NCI-H446 (cell line): ENCODE measurements around the gene SLC35G2.
"Not testable (repeated sequence)": the region's sequence is repeated elsewhere in the genome, so short reads cannot be mapped to it uniquely, and the experiment has no call there.

Experiments
- DNase-seq, 2 experiments: peaks; one replicate each; lab custom pipeline; 2025; lab: John Stamatoyannopoulos, UW

SLC35G2 gene

GRCh38 chr3:136835089-136835812, 16.3 kb downstream of the SLC35G2 start:
- DNase-seq, result no peak

- DNase-seq, result no peak
Observed at GRCh38 chr3:136835813-136836510, 17.0 kb downstream of the SLC35G2 start.

GRCh38 chr3:136836511-136837156, 17.7 kb downstream of the SLC35G2 start:
- DNase-seq, result peak; percentile 88 to 89

- DNase-seq, result peak in 1 of 2 experiments; percentile 30
Observed at GRCh38 chr3:136838641-136839555, 20.0 kb downstream of the SLC35G2 start.

- DNase-seq, result no peak
Observed at GRCh38 chr3:136839556-136839931, 20.6 kb downstream of the SLC35G2 start.

- no peak for DNase-seq
Observed at GRCh38 chr3:136840252-136840651, 21.3 kb downstream of the SLC35G2 start.

GRCh38 chr3:136842294-136842693, 23.4 kb downstream of the SLC35G2 start:
- no peak for DNase-seq

- DNase-seq, result no peak
Observed at GRCh38 chr3:136844724-136845123, 25.8 kb downstream of the SLC35G2 start.

- peak in 1 of 2 experiments; percentile 32 for DNase-seq
Observed at GRCh38 chr3:136852180-136852579, 33.3 kb downstream of the SLC35G2 start.

GRCh38 chr3:136856665-136857064, 37.7 kb downstream of the SLC35G2 start:
- DNase-seq, result no peak

GRCh38 chr3:136858381-136858780, 39.5 kb downstream of the SLC35G2 start:
- no peak for DNase-seq

- DNase-seq, result peak in 1 of 2 experiments; percentile 12
Observed at GRCh38 chr3:136860541-136860940, 41.6 kb downstream of the SLC35G2 start.

GRCh38 chr3:136861890-136862616, 43.1 kb downstream of the SLC35G2 start, which contains the start of gene NCK1:
Gene NCK1, plus strand, starts transcription at chr3:136862208. Its CDS starts 65,794 bp downstream, at chr3:136928002.
- DNase-seq, result peak; percentile 98 to 99

GRCh38 chr3:136862617-136863322, 43.8 kb downstream of the SLC35G2 start:
- peak in 1 of 2 experiments; percentile 44 for DNase-seq

GRCh38 chr3:136869282-136869681, 50.4 kb downstream of the SLC35G2 start:
- DNase-seq, result no peak

- not testable (repeated sequence) for DNase-seq
Observed at GRCh38 chr3:136872258-136872657, 53.3 kb downstream of the SLC35G2 start.

- not testable (repeated sequence) for DNase-seq
Observed at GRCh38 chr3:136879510-136879909, 60.6 kb downstream of the SLC35G2 start.

GRCh38 chr3:136882571-136882970, 63.6 kb downstream of the SLC35G2 start:
- DNase-seq, result no peak

- DNase-seq, result peak; percentile 11 to 67
Observed at GRCh38 chr3:136883967-136884720, 65.2 kb downstream of the SLC35G2 start.
